Thoracic aorta (tissue), 2 donors: Measurements from ENCODE around the gene FOXP1. TPM values are rescaled to one million over a fixed set of nuclear protein-coding genes. Genes with fewer than 3 reads are reported as not detected.

Experiments used
- ATAC-seq: fragments of 150-250 bp; one replicate; pipeline ENCODE4 v1.8.0; 2017; ENCODE audit warnings: low read depth; ENCODE audit not compliant: insufficient number of reproducible peaks, low FRiP score
- DNase-seq: peaks from one replicate; pipeline ENCODE4 v3.0.0-alpha.2; 2020; ENCODE audit warnings: low spot score
- H3K27ac ChIP-seq, 2 donors: fragments of 200-600 bp; sonication (generic); 1 replicate in 1 of 2; 2 replicates in 1 of 2; pipeline ENCODE4 v1.5.1; 2016; ENCODE audit warnings: mild to moderate bottlenecking in 2 of 2, moderate library complexity in 2 of 2
- H3K27me3 ChIP-seq: fragments of 200-600 bp; sonication (generic); replicated peaks from 2 replicates; pipeline ENCODE4 v1.6.0; 2016; ENCODE audit warnings: mild to moderate bottlenecking; ENCODE audit not compliant: insufficient read depth
- H3K36me3 ChIP-seq: fragments of 200-600 bp; sonication (generic); one replicate; pipeline ENCODE4 v1.5.1; 2016
- H3K4me1 ChIP-seq, 2 donors: fragments of 200-600 bp; sonication (generic); 1 replicate in 1 of 2; 2 replicates in 1 of 2; pipeline versions ENCODE4 v1.5.1 to v1.6.0; 2016; ENCODE audit warnings: low read depth in 2 of 2, mild to moderate bottlenecking in 1 of 2; ENCODE audit not compliant: control insufficient read depth in 1 of 2
- H3K4me3 ChIP-seq: fragments of 200-600 bp; sonication (generic); 2 replicates; pipeline ENCODE4 v1.5.1; 2016; ENCODE audit warnings: mild to moderate bottlenecking
- H3K9me3 ChIP-seq: fragments of 200-600 bp; sonication (generic); 2 replicates; pipeline ENCODE4 v1.5.1; 2016
- CTCF ChIP-seq: fragments of 200-600 bp; sonication (generic); IDR thresholded peaks from one replicate; pipeline ENCODE4 v1.5.1; 2019; ENCODE audit warnings: antibody characterized with exemption
- total RNA-seq, 2 donors: library from RNA; depleted of rRNA; stranded (reverse); fragments of >200 nt; gene quantifications; one replicate each; pipeline versions ENCODE4 v1.1.0 to v1.2.3, GENCODE V29; 2016

FOXP1 gene
- total RNA-seq, 2 donors from 2014 or later = 176 to 255 TPM

GRCh38 chr3:71444028-71444860 is 139.3 kb downstream of the FOXP1 start:
- peak overlapping the region in 1 of 2 donors; percentile 30 for H3K27ac ChIP-seq
- ATAC-seq (peak; percentile 59), DNase-seq (no peak)

GRCh38 chr3:71443332-71443731 is 140.2 kb downstream of the FOXP1 start:
- no peaks in the 10 kb centered on the region for H3K9me3 ChIP-seq
- H3K27ac ChIP-seq = peak overlapping the region in 1 of 2 donors; percentile 30
- ATAC-seq (no peak), DNase-seq (no peak)
- no peaks in the 10 kb centered on the region for H3K27me3 ChIP-seq
- no peaks in the 10 kb centered on the region for H3K36me3 ChIP-seq
- no peak for TF ChIP-seq CTCF
- H3K4me1 ChIP-seq = peaks cover 37 to 52% of the 10 kb centered on the region in 2 donors
- no peak overlapping the region for H3K4me3 ChIP-seq

More at GRCh38 chr3:71444028-71444860, 139.3 kb downstream of the FOXP1 start:
- Histone ChIP-seq H3K36me3 (no peaks in the 10 kb centered on the region), H3K4me3 (no peak overlapping the region), H3K27me3 (no peaks in the 10 kb centered on the region), H3K9me3 (no peaks in the 10 kb centered on the region), H3K4me1 (peaks cover 31 to 47% of the 10 kb centered on the region in 2 donors)
- no peak for TF ChIP-seq CTCF

GRCh38 chr3:71442652-71443042 is 140.9 kb downstream of the FOXP1 start:
- ATAC-seq (no peak), DNase-seq (no peak)
- no peaks in the 10 kb centered on the region for H3K36me3 ChIP-seq
- no peaks in the 10 kb centered on the region for H3K27me3 ChIP-seq
- no peak for TF ChIP-seq CTCF
- H3K9me3 ChIP-seq = no peaks in the 10 kb centered on the region
- no peak overlapping the region for H3K4me3 ChIP-seq
- peaks cover 37 to 58% of the 10 kb centered on the region in 2 donors for H3K4me1 ChIP-seq
- no peak overlapping the region for H3K27ac ChIP-seq

- H3K36me3 ChIP-seq = no peaks in the 10 kb centered on the region
- no peak overlapping the region for H3K27ac ChIP-seq
- DNase-seq = no peak
- no peak for ATAC-seq
- H3K4me1 ChIP-seq = peaks cover 37 to 59% of the 10 kb centered on the region in 2 donors
- no peak for TF ChIP-seq CTCF
- no peaks in the 10 kb centered on the region for H3K9me3 ChIP-seq
- H3K27me3 ChIP-seq = no peaks in the 10 kb centered on the region
- H3K4me3 ChIP-seq = no peak overlapping the region
Measured at GRCh38 chr3:71441925-71442651, 141.4 kb downstream of the FOXP1 start.

GRCh38 chr3:71441217-71441924 is 142.2 kb downstream of the FOXP1 start:
- H3K27ac ChIP-seq = no peak overlapping the region
- no peak for TF ChIP-seq CTCF
- H3K4me3 ChIP-seq = no peak overlapping the region

More at GRCh38 chr3:71441217-71441924, 142.2 kb downstream of the FOXP1 start:
- no peaks in the 10 kb centered on the region for H3K27me3 ChIP-seq
- peaks cover 36 to 58% of the 10 kb centered on the region in 2 donors for H3K4me1 ChIP-seq
- DNase-seq (no peak), ATAC-seq (no peak)
- H3K36me3 ChIP-seq = no peaks in the 10 kb centered on the region
- H3K9me3 ChIP-seq = no peaks in the 10 kb centered on the region
